GM12878 (cell line): Measurements from ENCODE around the gene EIF4E. TPM values are rescaled to one million over a fixed set of nuclear protein-coding genes. Genes with fewer than 3 reads are reported as not detected.

Source experiments
- ATAC-seq: fragments of 200-7000 bp; cut with Tn5 transposase; 3 replicates; pipeline ENCODE4 v1.9.1; 2020; ENCODE audit warnings: mild to moderate bottlenecking, moderate library complexity
- BruUV-seq: library from RNA; stranded (reverse); fragments of 400-500 nt; replicated peaks from 2 replicates; lab custom pipeline; 2021; lab: Mats Ljungman, UMichigan
- CTCF ChIA-PET: fragments of 300-600 bp; sonication (Branson Sonifier 250); formaldehyde crosslinking; extraction: SDS; loops from one replicate; lab custom pipeline; 2021; ENCODE audit warnings: inconsistent platforms; lab: Yijun Ruan, JAX
- POLR2A ChIA-PET: fragments of 350-600 bp; formaldehyde crosslinking; extraction: SDS; loops from one replicate; lab custom pipeline; 2021; ENCODE audit warnings: inconsistent platforms; lab: Charles Lee
- RAD21 ChIA-PET: fragments of 300-600 bp; sonication (Branson Sonifier 250); formaldehyde crosslinking; loops from one replicate; lab custom pipeline; 2023; ENCODE audit warnings: antibody characterized with exemption; ENCODE audit not compliant: unreplicated experiment; lab: Charles Lee
- SMC1A ChIA-PET: fragments of 300-600 bp; sonication (Branson Sonifier 250); formaldehyde crosslinking; loops from one replicate; lab custom pipeline; 2023; ENCODE audit not compliant: unreplicated experiment, uncharacterized antibody; lab: Charles Lee
- DNase-seq: peaks from one replicate; pipeline ENCODE4 v3.0.0-alpha.2; 2011; ENCODE audit warnings: low read depth, low spot score
- FAIRE-seq: peaks from 3 replicates; lab custom pipeline; 2011; peaks lifted over from hg19 to GRCh38; lab: Jason Lieb, UNC
- H2AFZ ChIP-seq: 2 replicates; pipeline ENCODE4 v1.6.0; 2011; ENCODE audit warnings: low read depth, low read length, control low read depth; ENCODE audit not compliant: control insufficient read depth
- H3K27ac ChIP-seq: 2 replicates; pipeline ENCODE4 v1.5.1; 2011; ENCODE audit warnings: control low read depth; ENCODE audit not compliant: control insufficient read depth, insufficient read depth
- H3K27me3 ChIP-seq, 2 experiments: replicated peaks in 1 of 2; 2 replicates each; pipeline versions ENCODE4 v1.6.0 to v1.6.1; 2011; ENCODE audit warnings: low read length in 1 of 2; ENCODE audit not compliant: control insufficient read depth in 2 of 2, insufficient read depth in 2 of 2
- H3K36me3 ChIP-seq, 2 experiments: 2 replicates each; pipeline ENCODE4 v1.5.1; 2011; ENCODE audit warnings: low read length in 1 of 2; ENCODE audit not compliant: control insufficient read depth in 2 of 2, insufficient read depth in 2 of 2
- H3K4me1 ChIP-seq: 2 replicates; pipeline ENCODE4 v1.6.1; 2011; ENCODE audit warnings: mild to moderate bottlenecking, low read length, moderate library complexity, mixed read lengths; ENCODE audit not compliant: control insufficient read depth, insufficient read depth
- H3K4me2 ChIP-seq: 2 replicates; pipeline ENCODE4 v1.6.0; 2011; ENCODE audit warnings: control low read depth; ENCODE audit not compliant: control insufficient read depth, insufficient read depth
- H3K4me3 ChIP-seq: fragments of 200-600 bp; sonication (generic); 2 replicates; pipeline ENCODE4 v1.5.1; 2016
- H3K79me2 ChIP-seq: 2 replicates; pipeline ENCODE4 v1.6.0; 2011; ENCODE audit warnings: low read length; ENCODE audit not compliant: control insufficient read depth, insufficient read depth
- H3K9ac ChIP-seq: 2 replicates; pipeline ENCODE4 v1.8.0; 2011; ENCODE audit warnings: low read length, control low read depth, mixed read lengths; ENCODE audit not compliant: control insufficient read depth, insufficient read depth
- H3K9me3 ChIP-seq: replicated peaks from 3 replicates; pipeline ENCODE4 v1.5.1; 2011; ENCODE audit warnings: mild to moderate bottlenecking, low read length; ENCODE audit not compliant: control insufficient read depth, insufficient read depth
- H4K20me1 ChIP-seq: 2 replicates; pipeline ENCODE4 v1.6.0; 2011; ENCODE audit not compliant: control insufficient read depth, insufficient read depth
- GATAD2B ChIP-seq: fragments of 450-650 bp; conservative IDR thresholded peaks from 2 replicates; pipeline ENCODE4 v1.6.1; 2017; ENCODE audit warnings: low read depth, mild to moderate bottlenecking, moderate library complexity
- WGBS: methylation state at CpG from one replicate; pipeline ENCODE4 v1.1.6; 2016; ENCODE audit warnings: low lambda C conversion rate; ENCODE audit not compliant: insufficient replicate concordance, insufficient coverage; ENCODE audit errors: missing lambda C conversion rate; 5-methylcytosine and 5-hydroxymethylcytosine counted together
- in situ Hi-C: fragments of 300-500 bp; cut with MboI; formaldehyde crosslinking; loops from 9 replicates; pipeline ENCODE4 v1.14.3; 2018; ENCODE audit warnings: mixed read lengths
- intact Hi-C: fragments of 100-400 bp; cut with micrococcal nuclease; formaldehyde crosslinking; loops from one replicate; pipeline ENCODE4 v1.14.2; 2022; ENCODE audit not compliant: unreplicated experiment
- polyA plus RNA-seq, 11 experiments: library from polyadenylated mRNA; depleted of rRNA in 4 of 11; unstranded in 6 of 11; stranded (reverse) in 5 of 11; fragments of >200 nt; fragmentation: Nextera tagmentation in 4 of 11; fragmentation: Illumina TruSeq in 1 of 11; extraction: Ambion mirVana in 4 of 11; extraction: Trizol in 1 of 11; gene quantifications; 1 replicate in 1 of 11; 2 replicates in 10 of 11; pipeline versions ENCODE4 v1.2.1 to v1.2.3, GENCODE V29; 2011 to 2016; ENCODE audit warnings: inconsistent platforms in 2 of 11, missing spikeins in 2 of 11, low read depth in 1 of 11
- total RNA-seq, 4 experiments: library from RNA; depleted of rRNA in 3 of 4; stranded (reverse); fragments of >200 nt in 3 of 4; fragmentation: Illumina TruSeq in 1 of 4; extraction: Trizol in 1 of 4; gene quantifications; 2 replicates each; pipeline versions ENCODE4 v1.2.1 to v1.2.3, GENCODE V29; 2013 to 2021
- TF ChIP-seq, protein P1 (sequence below): IDR thresholded peaks from 2 replicates; pipeline ENCODE4 v1.6.1; 2011; ENCODE audit warnings: low read depth, low read length, improper control_type of control experiment, borderline replicate concordance
- TF ChIP-seq, protein P2 (sequence below): fragments of 450-650 bp; formaldehyde crosslinking; IDR thresholded peaks from 2 replicates; pipeline ENCODE4 v1.5.0; 2022; ENCODE audit warnings: mild to moderate bottlenecking, missing genetic modification characterization
- TF ChIP-seq, protein P3 (sequence below), 3 experiments: IDR thresholded peaks in 2 of 3; conservative IDR thresholded peaks in 1 of 3; 2 replicates each; pipeline ENCODE4 v1.5.1; 2011; ENCODE audit warnings: low read depth in 3 of 3, low read length in 3 of 3, mild to moderate bottlenecking in 3 of 3, control low read depth in 2 of 3, moderate library complexity in 2 of 3, inconsistent platforms in 1 of 3, mixed read lengths in 1 of 3; ENCODE audit not compliant: control insufficient read depth in 2 of 3, insufficient read depth in 1 of 3; ENCODE audit errors: extremely low read depth in 1 of 3

Gene EIF4E
- total and polyA plus RNA-seq, 10 of the 15 experiments (the other 5 are each of a cell fraction or from before 2014, with no cell fraction given), result 104 to 372 (median 163) TPM

DNA sequence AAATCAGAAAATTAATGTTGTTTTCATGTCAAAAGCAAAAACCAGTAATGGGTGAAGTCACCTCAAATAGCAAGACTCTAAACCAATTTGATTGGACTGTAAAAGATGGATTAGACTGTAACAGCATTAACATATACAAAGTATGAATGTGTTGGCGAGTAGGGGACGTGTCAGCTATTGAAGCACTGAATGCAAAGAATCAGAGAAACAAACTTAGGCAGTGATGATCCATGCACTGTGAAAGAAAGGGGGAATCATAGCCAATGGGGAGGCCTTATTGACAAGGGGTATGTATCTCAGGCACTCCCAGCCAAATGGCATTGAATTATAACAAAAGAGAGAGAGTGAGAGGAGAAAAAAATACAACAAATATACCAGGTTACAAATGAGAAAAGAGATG lies 30.5 kb upstream of the EIF4E start:
- intact Hi-C loops (no loop called here), in situ Hi-C loops (no loop called here)
- ChIA-PET SMC1A (no interaction called here), RAD21 (no interaction called here), CTCF (no interaction called here), POLR2A (no interaction called here)
- H3K27ac ChIP-seq, result no peak overlapping the region
- H3K9me3 ChIP-seq, result no peaks in the 10 kb centered on the region
- no peak for DNase-seq
- no peak for FAIRE-seq
- H3K4me1 ChIP-seq, result no peaks in the 10 kb centered on the region
- H3K4me3 ChIP-seq, result no peak overlapping the region
- TF ChIP-seq, protein P1, sequence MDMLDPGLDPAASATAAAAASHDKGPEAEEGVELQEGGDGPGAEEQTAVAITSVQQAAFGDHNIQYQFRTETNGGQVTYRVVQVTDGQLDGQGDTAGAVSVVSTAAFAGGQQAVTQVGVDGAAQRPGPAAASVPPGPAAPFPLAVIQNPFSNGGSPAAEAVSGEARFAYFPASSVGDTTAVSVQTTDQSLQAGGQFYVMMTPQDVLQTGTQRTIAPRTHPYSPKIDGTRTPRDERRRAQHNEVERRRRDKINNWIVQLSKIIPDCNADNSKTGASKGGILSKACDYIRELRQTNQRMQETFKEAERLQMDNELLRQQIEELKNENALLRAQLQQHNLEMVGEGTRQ, result no peak
- no peak for TF ChIP-seq GATAD2B
- TF ChIP-seq, protein P2, sequence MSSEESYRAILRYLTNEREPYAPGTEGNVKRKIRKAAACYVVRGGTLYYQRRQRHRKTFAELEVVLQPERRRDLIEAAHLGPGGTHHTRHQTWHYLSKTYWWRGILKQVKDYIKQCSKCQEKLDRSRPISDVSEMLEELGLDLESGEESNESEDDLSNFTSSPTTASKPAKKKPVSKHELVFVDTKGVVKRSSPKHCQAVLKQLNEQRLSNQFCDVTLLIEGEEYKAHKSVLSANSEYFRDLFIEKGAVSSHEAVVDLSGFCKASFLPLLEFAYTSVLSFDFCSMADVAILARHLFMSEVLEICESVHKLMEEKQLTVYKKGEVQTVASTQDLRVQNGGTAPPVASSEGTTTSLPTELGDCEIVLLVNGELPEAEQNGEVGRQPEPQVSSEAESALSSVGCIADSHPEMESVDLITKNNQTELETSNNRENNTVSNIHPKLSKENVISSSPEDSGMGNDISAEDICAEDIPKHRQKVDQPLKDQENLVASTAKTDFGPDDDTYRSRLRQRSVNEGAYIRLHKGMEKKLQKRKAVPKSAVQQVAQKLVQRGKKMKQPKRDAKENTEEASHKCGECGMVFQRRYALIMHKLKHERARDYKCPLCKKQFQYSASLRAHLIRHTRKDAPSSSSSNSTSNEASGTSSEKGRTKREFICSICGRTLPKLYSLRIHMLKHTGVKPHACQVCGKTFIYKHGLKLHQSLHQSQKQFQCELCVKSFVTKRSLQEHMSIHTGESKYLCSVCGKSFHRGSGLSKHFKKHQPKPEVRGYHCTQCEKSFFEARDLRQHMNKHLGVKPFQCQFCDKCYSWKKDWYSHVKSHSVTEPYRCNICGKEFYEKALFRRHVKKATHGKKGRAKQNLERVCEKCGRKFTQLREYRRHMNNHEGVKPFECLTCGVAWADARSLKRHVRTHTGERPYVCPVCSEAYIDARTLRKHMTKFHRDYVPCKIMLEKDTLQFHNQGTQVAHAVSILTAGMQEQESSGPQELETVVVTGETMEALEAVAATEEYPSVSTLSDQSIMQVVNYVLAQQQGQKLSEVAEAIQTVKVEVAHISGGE, result no peak
- TF ChIP-seq, protein P3, sequence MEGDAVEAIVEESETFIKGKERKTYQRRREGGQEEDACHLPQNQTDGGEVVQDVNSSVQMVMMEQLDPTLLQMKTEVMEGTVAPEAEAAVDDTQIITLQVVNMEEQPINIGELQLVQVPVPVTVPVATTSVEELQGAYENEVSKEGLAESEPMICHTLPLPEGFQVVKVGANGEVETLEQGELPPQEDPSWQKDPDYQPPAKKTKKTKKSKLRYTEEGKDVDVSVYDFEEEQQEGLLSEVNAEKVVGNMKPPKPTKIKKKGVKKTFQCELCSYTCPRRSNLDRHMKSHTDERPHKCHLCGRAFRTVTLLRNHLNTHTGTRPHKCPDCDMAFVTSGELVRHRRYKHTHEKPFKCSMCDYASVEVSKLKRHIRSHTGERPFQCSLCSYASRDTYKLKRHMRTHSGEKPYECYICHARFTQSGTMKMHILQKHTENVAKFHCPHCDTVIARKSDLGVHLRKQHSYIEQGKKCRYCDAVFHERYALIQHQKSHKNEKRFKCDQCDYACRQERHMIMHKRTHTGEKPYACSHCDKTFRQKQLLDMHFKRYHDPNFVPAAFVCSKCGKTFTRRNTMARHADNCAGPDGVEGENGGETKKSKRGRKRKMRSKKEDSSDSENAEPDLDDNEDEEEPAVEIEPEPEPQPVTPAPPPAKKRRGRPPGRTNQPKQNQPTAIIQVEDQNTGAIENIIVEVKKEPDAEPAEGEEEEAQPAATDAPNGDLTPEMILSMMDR (IDR thresholded peaks at IDR 0.05 in 2 of 3, conservative IDR thresholded peaks at IDR 0.05 in 1 of 3; ENCODE audit: control insufficient read depth in 2 of 3, extremely low read depth in 1 of 3, insufficient read depth in 1 of 3, low read depth in 3 of 3, low read length in 3 of 3), result no peak
- BruUV-seq, result no TSS peak
- H2AFZ ChIP-seq, result no peak overlapping the region
- H3K9ac ChIP-seq, result no peak overlapping the region
- H3K27me3 ChIP-seq, result no peaks in the 10 kb centered on the region; a peak in 2 of 4 replicates
- H3K4me2 ChIP-seq, result no peak overlapping the region
- H3K79me2 ChIP-seq, result no peaks in the 10 kb centered on the region
- ATAC-seq, result no peak
- 62% methylated on average over 2 of the region's 2 CpGs for WGBS
- no peaks in the 10 kb centered on the region for H4K20me1 ChIP-seq
- H3K36me3 ChIP-seq, result no peaks in the 10 kb centered on the region
